Liver (tissue), 9 donors: ENCODE results near the gene YLPM1. TPM values are rescaled to one million over a fixed set of nuclear protein-coding genes. Genes with fewer than 3 reads are reported as not detected.

Experiments used
- DNase-seq: peaks from one replicate; pipeline ENCODE4 v3.0.0-alpha.2; 2017; ENCODE audit warnings: low spot score
- H3K27ac ChIP-seq, 2 donors: one replicate each; pipeline ENCODE4 v1.7.0; 2013; ENCODE audit warnings: inconsistent platforms in 2 of 2, low read length in 2 of 2, control low read depth in 1 of 2, low read depth in 1 of 2, mild to moderate bottlenecking in 1 of 2
- H3K27me3 ChIP-seq, 4 donors: one replicate each; pipeline versions ENCODE4 v1.6.1 to v1.7.0; 2013; ENCODE audit warnings: low read length in 3 of 4, inconsistent platforms in 1 of 4, mild to moderate bottlenecking in 1 of 4, moderate library complexity in 1 of 4; ENCODE audit not compliant: control insufficient read depth in 4 of 4, insufficient read depth in 4 of 4
- H3K36me3 ChIP-seq, 4 donors: one replicate each; pipeline versions ENCODE4 v1.6.1 to v1.7.0; 2013; ENCODE audit warnings: low read length in 3 of 4, mild to moderate bottlenecking in 3 of 4, low read depth in 1 of 4, moderate library complexity in 1 of 4; ENCODE audit not compliant: control insufficient read depth in 4 of 4, insufficient read depth in 3 of 4
- H3K4me1 ChIP-seq, 4 donors: one replicate each; pipeline versions ENCODE4 v1.6.1 to v1.7.0; 2013; ENCODE audit warnings: low read length in 3 of 4, mild to moderate bottlenecking in 3 of 4, moderate library complexity in 1 of 4; ENCODE audit not compliant: control insufficient read depth in 4 of 4, insufficient read depth in 4 of 4
- H3K4me3 ChIP-seq, 3 donors: one replicate each; pipeline versions ENCODE4 v1.6.1 to v1.7.0; 2013; ENCODE audit warnings: low read length in 3 of 3, control low read depth in 1 of 3, low read depth in 1 of 3, mild to moderate bottlenecking in 1 of 3
- H3K9ac ChIP-seq, 2 donors: one replicate each; pipeline ENCODE4 v1.7.0; 2013; ENCODE audit warnings: low read length in 2 of 2, mild to moderate bottlenecking in 2 of 2, moderate library complexity in 2 of 2, control low read depth in 1 of 2, low read depth in 1 of 2
- H3K9me3 ChIP-seq, 4 donors: one replicate each; pipeline versions ENCODE4 v1.6.1 to v1.7.0; 2013; ENCODE audit warnings: low read length in 3 of 4; ENCODE audit not compliant: control insufficient read depth in 4 of 4
- CTCF ChIP-seq: fragments of 150-350 bp; IDR thresholded peaks from 2 replicates; pipeline ENCODE4 v1.5.1; 2017; ENCODE audit warnings: improper control_type of control experiment, low read depth, low read length; ENCODE audit not compliant: missing input control
- EGR1 ChIP-seq, 2 donors: IDR thresholded peaks; 2 replicates each; pipeline ENCODE4 v1.6.1; 2016 to 2018; ENCODE audit warnings: antibody characterized with exemption in 2 of 2, low read depth in 2 of 2
- FOXA1 ChIP-seq: IDR thresholded peaks from 2 replicates; pipeline ENCODE4 v1.6.1; 2016; ENCODE audit warnings: antibody characterized with exemption
- FOXA2 ChIP-seq: IDR thresholded peaks from 2 replicates; pipeline ENCODE4 v1.6.1; 2016; ENCODE audit warnings: antibody characterized with exemption
- GABPA ChIP-seq, 2 donors: IDR thresholded peaks in 1 of 2; conservative IDR thresholded peaks in 1 of 2; 2 replicates each; pipeline ENCODE4 v1.6.1; 2016; ENCODE audit warnings: antibody characterized with exemption in 2 of 2, mild to moderate bottlenecking in 1 of 2, moderate library complexity in 1 of 2
- HNF4A ChIP-seq, 2 donors: conservative IDR thresholded peaks; 2 replicates each; pipeline ENCODE4 v1.6.1; 2016; ENCODE audit warnings: antibody characterized with exemption in 2 of 2, mild to moderate bottlenecking in 2 of 2
- HNF4G ChIP-seq: IDR thresholded peaks from 2 replicates; pipeline ENCODE4 v1.6.1; 2016; ENCODE audit warnings: antibody characterized with exemption
- JUND ChIP-seq, 2 donors: IDR thresholded peaks; 2 replicates each; pipeline ENCODE4 v1.6.1; 2016; ENCODE audit warnings: antibody characterized with exemption in 2 of 2
- MAX ChIP-seq: IDR thresholded peaks from 2 replicates; pipeline ENCODE4 v1.6.1; 2016; ENCODE audit warnings: antibody characterized with exemption
- NR2F2 ChIP-seq: IDR thresholded peaks from 2 replicates; pipeline ENCODE4 v1.6.1; 2016; ENCODE audit warnings: antibody characterized with exemption
- RAD21 ChIP-seq, 2 donors: IDR thresholded peaks; 2 replicates each; pipeline ENCODE4 v1.6.1; 2016; ENCODE audit warnings: antibody characterized with exemption in 2 of 2, mild to moderate bottlenecking in 2 of 2
- RXRA ChIP-seq, 2 donors: IDR thresholded peaks; 2 replicates each; pipeline ENCODE4 v1.6.1; 2017 to 2018; ENCODE audit warnings: antibody characterized with exemption in 2 of 2, mild to moderate bottlenecking in 1 of 2
- SP1 ChIP-seq: IDR thresholded peaks from 2 replicates; pipeline ENCODE4 v1.6.1; 2018; ENCODE audit warnings: antibody characterized with exemption, mild to moderate bottlenecking
- TAF1 ChIP-seq: conservative IDR thresholded peaks from 2 replicates; pipeline ENCODE4 v1.6.1; 2016; ENCODE audit warnings: antibody characterized with exemption, mild to moderate bottlenecking
- YY1 ChIP-seq: IDR thresholded peaks from 2 replicates; pipeline ENCODE4 v1.6.1; 2016; ENCODE audit warnings: antibody characterized with exemption, mild to moderate bottlenecking
- WGBS: extraction: QIAGEN DNeasy Blood & Tissue Kit; methylation state at CpG from one replicate; pipeline ENCODE4 v1.1.7; 2013; 5-methylcytosine and 5-hydroxymethylcytosine counted together
- polyA plus RNA-seq, 2 donors: library from polyadenylated mRNA; stranded (reverse) in 1 of 2; unstranded in 1 of 2; fragments of 200-250 nt in 1 of 2; fragments of >200 nt in 1 of 2; fragmentation: Nextera tagmentation in 1 of 2; extraction: Ambion mirVana in 1 of 2; gene quantifications; one replicate each; pipeline versions ENCODE4 v1.2.1 to v1.2.3, GENCODE V29; 2013 to 2015
- total RNA-seq, 2 donors: library from RNA; depleted of rRNA; stranded (reverse); fragments of >200 nt; gene quantifications; one replicate each; pipeline ENCODE4 v1.2.3, GENCODE V29; 2014
- TF ChIP-seq, protein P1 (sequence below): IDR thresholded peaks from 2 replicates; pipeline ENCODE4 v1.6.1; 2016; ENCODE audit warnings: antibody characterized with exemption
- TF ChIP-seq, protein P2 (sequence below): IDR thresholded peaks from 2 replicates; pipeline ENCODE4 v1.6.1; 2016; ENCODE audit warnings: antibody characterized with exemption, mild to moderate bottlenecking
- TF ChIP-seq, protein P3 (sequence below): IDR thresholded peaks from 2 replicates; pipeline ENCODE4 v1.6.1; 2016; ENCODE audit warnings: antibody characterized with exemption
- donor health status: healthy.
- donor health status: healthy.
- donor health status: healthy.
- donor health status: healthy.
- donor health status: healthy.

YLPM1 gene
- total and polyA plus RNA-seq, 4 donors, result 5.9 to 27.3 (median 13.2) TPM

GRCh38 chr14:74732387-74732786 is 30.7 kb upstream of the YLPM1 start:
- no peak overlapping the region for H3K4me3 ChIP-seq
- H3K9ac ChIP-seq, result no peak overlapping the region
- TF ChIP-seq JUND (IDR thresholded peaks at IDR 0.05) (no peak), FOXA2 (no peak), HNF4A (conservative IDR thresholded peaks at IDR 0.05) (no peak), FOXA1 (no peak), MAX (no peak), NR2F2 (no peak), RXRA (IDR thresholded peaks at IDR 0.05) (no peak), CTCF (no peak), GABPA (IDR thresholded peaks at IDR 0.05 in 1 of 2, conservative IDR thresholded peaks at IDR 0.05 in 1 of 2) (no peak), HNF4G (no peak), RAD21 (IDR thresholded peaks at IDR 0.05) (no peak), TAF1 (no peak), YY1 (no peak), EGR1 (IDR thresholded peaks at IDR 0.05; ENCODE audit: low read depth in 2 of 2) (no peak), SP1 (no peak)
- TF ChIP-seq, protein P1, sequence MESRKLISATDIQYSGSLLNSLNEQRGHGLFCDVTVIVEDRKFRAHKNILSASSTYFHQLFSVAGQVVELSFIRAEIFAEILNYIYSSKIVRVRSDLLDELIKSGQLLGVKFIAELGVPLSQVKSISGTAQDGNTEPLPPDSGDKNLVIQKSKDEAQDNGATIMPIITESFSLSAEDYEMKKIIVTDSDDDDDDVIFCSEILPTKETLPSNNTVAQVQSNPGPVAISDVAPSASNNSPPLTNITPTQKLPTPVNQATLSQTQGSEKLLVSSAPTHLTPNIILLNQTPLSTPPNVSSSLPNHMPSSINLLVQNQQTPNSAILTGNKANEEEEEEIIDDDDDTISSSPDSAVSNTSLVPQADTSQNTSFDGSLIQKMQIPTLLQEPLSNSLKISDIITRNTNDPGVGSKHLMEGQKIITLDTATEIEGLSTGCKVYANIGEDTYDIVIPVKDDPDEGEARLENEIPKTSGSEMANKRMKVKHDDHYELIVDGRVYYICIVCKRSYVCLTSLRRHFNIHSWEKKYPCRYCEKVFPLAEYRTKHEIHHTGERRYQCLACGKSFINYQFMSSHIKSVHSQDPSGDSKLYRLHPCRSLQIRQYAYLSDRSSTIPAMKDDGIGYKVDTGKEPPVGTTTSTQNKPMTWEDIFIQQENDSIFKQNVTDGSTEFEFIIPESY, result no peak
- TF ChIP-seq, protein P2, sequence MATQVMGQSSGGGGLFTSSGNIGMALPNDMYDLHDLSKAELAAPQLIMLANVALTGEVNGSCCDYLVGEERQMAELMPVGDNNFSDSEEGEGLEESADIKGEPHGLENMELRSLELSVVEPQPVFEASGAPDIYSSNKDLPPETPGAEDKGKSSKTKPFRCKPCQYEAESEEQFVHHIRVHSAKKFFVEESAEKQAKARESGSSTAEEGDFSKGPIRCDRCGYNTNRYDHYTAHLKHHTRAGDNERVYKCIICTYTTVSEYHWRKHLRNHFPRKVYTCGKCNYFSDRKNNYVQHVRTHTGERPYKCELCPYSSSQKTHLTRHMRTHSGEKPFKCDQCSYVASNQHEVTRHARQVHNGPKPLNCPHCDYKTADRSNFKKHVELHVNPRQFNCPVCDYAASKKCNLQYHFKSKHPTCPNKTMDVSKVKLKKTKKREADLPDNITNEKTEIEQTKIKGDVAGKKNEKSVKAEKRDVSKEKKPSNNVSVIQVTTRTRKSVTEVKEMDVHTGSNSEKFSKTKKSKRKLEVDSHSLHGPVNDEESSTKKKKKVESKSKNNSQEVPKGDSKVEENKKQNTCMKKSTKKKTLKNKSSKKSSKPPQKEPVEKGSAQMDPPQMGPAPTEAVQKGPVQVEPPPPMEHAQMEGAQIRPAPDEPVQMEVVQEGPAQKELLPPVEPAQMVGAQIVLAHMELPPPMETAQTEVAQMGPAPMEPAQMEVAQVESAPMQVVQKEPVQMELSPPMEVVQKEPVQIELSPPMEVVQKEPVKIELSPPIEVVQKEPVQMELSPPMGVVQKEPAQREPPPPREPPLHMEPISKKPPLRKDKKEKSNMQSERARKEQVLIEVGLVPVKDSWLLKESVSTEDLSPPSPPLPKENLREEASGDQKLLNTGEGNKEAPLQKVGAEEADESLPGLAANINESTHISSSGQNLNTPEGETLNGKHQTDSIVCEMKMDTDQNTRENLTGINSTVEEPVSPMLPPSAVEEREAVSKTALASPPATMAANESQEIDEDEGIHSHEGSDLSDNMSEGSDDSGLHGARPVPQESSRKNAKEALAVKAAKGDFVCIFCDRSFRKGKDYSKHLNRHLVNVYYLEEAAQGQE, result no peak
- TF ChIP-seq, protein P3, sequence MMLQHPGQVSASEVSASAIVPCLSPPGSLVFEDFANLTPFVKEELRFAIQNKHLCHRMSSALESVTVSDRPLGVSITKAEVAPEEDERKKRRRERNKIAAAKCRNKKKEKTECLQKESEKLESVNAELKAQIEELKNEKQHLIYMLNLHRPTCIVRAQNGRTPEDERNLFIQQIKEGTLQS, result no peak
- no peaks in the 10 kb centered on the region for H3K9me3 ChIP-seq
- no peak for DNase-seq
- H3K27ac ChIP-seq, result no peak overlapping the region
- WGBS, result 82% methylated on average over 2 of the region's 2 CpGs
- H3K36me3 ChIP-seq, result peaks cover 11 to 37% (median 16%) of the 10 kb centered on the region in 4 donors
- no peaks in the 10 kb centered on the region for H3K27me3 ChIP-seq
- no peaks in the 10 kb centered on the region for H3K4me1 ChIP-seq
